ENCODE data around the gene RECQL5. TPM values are rescaled to one million over a fixed set of nuclear protein-coding genes. Genes with fewer than 3 reads are reported as not detected.

RECQL5 gene
- total and polyA plus RNA-seq, 2 experiments from 2014 or later = 23.1 to 44.4 TPM

- 84% methylated on average over 7 of the region's 7 CpGs for WGBS (ENCODE audit: low lambda C conversion rate, missing lambda C conversion rate)
- Histone ChIP-seq H3K36me3 (replicated peaks; ENCODE audit: insufficient read depth, low read depth) (no peaks in the 10 kb centered on the region), H3K4me1 (ENCODE audit: insufficient read depth) (peaks cover 38% of the 10 kb centered on the region), H3K4me2 (peak overlapping the region; percentile 40), H3K27me3 (no peaks in the 10 kb centered on the region), H3K9me2 (replicated peaks; ENCODE audit: insufficient read depth) (no peaks in the 10 kb centered on the region), H4K20me1 (ENCODE audit: insufficient read depth, poor library complexity, severe bottlenecking) (no peaks in the 10 kb centered on the region), H3K79me2 (peaks cover 2% of the 10 kb centered on the region), H3K27ac (peak overlapping the region; percentile 100), H2AFZ (no peak overlapping the region), H3K9me3 (ENCODE audit: low read depth) (no peaks in the 10 kb centered on the region), H3K4me3 (no peak overlapping the region)
- DNase-seq (ENCODE audit: low spot score) = no peak
- TF ChIP-seq CTCF (IDR thresholded peaks at IDR 0.05; ENCODE audit: poor library complexity) (no peak), EZH2 (IDR thresholded peaks at IDR 0.05; ENCODE audit: borderline replicate concordance) (no peak), EZH2phosphoT487 (IDR thresholded peaks at IDR 0.05; ENCODE audit: low read depth, severe bottlenecking, unreplicated experiment) (no peak)
These were observed 24.7 kb downstream of the RECQL5 start for GRCh38 chr17:75642182-75642783.

- Histone ChIP-seq H3K27ac (peak overlapping the region; percentile 100), H3K9me2 (replicated peaks; ENCODE audit: insufficient read depth) (no peaks in the 10 kb centered on the region), H3K79me2 (peaks cover 2% of the 10 kb centered on the region), H3K36me3 (replicated peaks; ENCODE audit: insufficient read depth, low read depth) (no peaks in the 10 kb centered on the region), H2AFZ (no peak overlapping the region), H3K4me1 (ENCODE audit: insufficient read depth) (peaks cover 29% of the 10 kb centered on the region), H3K4me3 (no peak overlapping the region), H3K27me3 (no peaks in the 10 kb centered on the region), H3K9me3 (ENCODE audit: low read depth) (no peaks in the 10 kb centered on the region), H4K20me1 (ENCODE audit: insufficient read depth, poor library complexity, severe bottlenecking) (no peaks in the 10 kb centered on the region), H3K4me2 (no peak overlapping the region)
- TF ChIP-seq EZH2 (IDR thresholded peaks at IDR 0.05; ENCODE audit: borderline replicate concordance) = no peak
- no peak for TF ChIP-seq CTCF (IDR thresholded peaks at IDR 0.05; ENCODE audit: poor library complexity)
- no peak for TF ChIP-seq EZH2phosphoT487 (IDR thresholded peaks at IDR 0.05; ENCODE audit: low read depth, severe bottlenecking, unreplicated experiment)
- DNase-seq (ENCODE audit: low spot score) = no peak
- 96% methylated on average over 9 of the region's 9 CpGs for WGBS (ENCODE audit: low lambda C conversion rate, missing lambda C conversion rate)
These were observed 25.6 kb downstream of the RECQL5 start for GRCh38 chr17:75641343-75641742.

- Histone ChIP-seq H3K4me3 (no peak overlapping the region), H2AFZ (no peak overlapping the region), H3K27ac (peak overlapping the region; percentile 69), H3K27me3 (no peaks in the 10 kb centered on the region), H3K79me2 (peaks cover 2% of the 10 kb centered on the region), H4K20me1 (ENCODE audit: insufficient read depth, poor library complexity, severe bottlenecking) (no peaks in the 10 kb centered on the region), H3K4me2 (peak overlapping the region; percentile 20), H3K36me3 (replicated peaks; ENCODE audit: insufficient read depth, low read depth) (no peaks in the 10 kb centered on the region), H3K4me1 (ENCODE audit: insufficient read depth) (peaks cover 24% of the 10 kb centered on the region), H3K9me2 (replicated peaks; ENCODE audit: insufficient read depth) (no peaks in the 10 kb centered on the region), H3K9me3 (ENCODE audit: low read depth) (no peaks in the 10 kb centered on the region)
- TF ChIP-seq EZH2phosphoT487 (IDR thresholded peaks at IDR 0.05; ENCODE audit: low read depth, severe bottlenecking, unreplicated experiment) (no peak), EZH2 (IDR thresholded peaks at IDR 0.05; ENCODE audit: borderline replicate concordance) (no peak), CTCF (IDR thresholded peaks at IDR 0.05; ENCODE audit: poor library complexity) (no peak)
- 90% methylated on average over 13 of the region's 13 CpGs for WGBS (ENCODE audit: low lambda C conversion rate, missing lambda C conversion rate)
- no peak for DNase-seq (ENCODE audit: low spot score)
These were observed 26.3 kb downstream of the RECQL5 start for GRCh38 chr17:75640556-75641119.
